OCI-LY1 (cell line): ENCODE data around the gene SIX5.

ENCODE experiments used
- H2AFZ ChIP-seq: fragments of 200-600 bp; sonication (generic), shearing (Covaris generic); 2 replicates; pipeline ENCODE4 v1.6.0; 2014; ENCODE audit warnings: antibody characterized with exemption, mild to moderate bottlenecking, low read length
- H3F3A ChIP-seq: fragments of 200-600 bp; sonication (generic), shearing (Covaris generic); 2 replicates; pipeline ENCODE4 v1.6.0; 2014; ENCODE audit warnings: mild to moderate bottlenecking, antibody characterized with exemption, low read length, moderate library complexity; ENCODE audit not compliant: insufficient read depth
- H3K27ac ChIP-seq: fragments of 200-600 bp; sonication (generic); 2 replicates; pipeline ENCODE4 v1.5.1; 2014; ENCODE audit warnings: low read length, mixed run types, mild to moderate bottlenecking, low read depth; ENCODE audit not compliant: poor library complexity, severe bottlenecking
- H3K27me3 ChIP-seq: fragments of 200-600 bp; sonication (generic); 2 replicates; pipeline ENCODE4 v1.6.0; 2014; ENCODE audit warnings: antibody characterized with exemption, mild to moderate bottlenecking, low read length, moderate library complexity; ENCODE audit not compliant: insufficient read depth
- H3K36me3 ChIP-seq: fragments of 200-600 bp; sonication (generic); 2 replicates; pipeline ENCODE4 v1.6.1; 2014; ENCODE audit warnings: mild to moderate bottlenecking, antibody characterized with exemption, low read length, moderate library complexity, mixed read lengths; ENCODE audit not compliant: insufficient read depth
- H3K4me1 ChIP-seq: fragments of 200-600 bp; sonication (generic); 2 replicates; pipeline ENCODE4 v1.5.1; 2014; ENCODE audit warnings: mild to moderate bottlenecking, low read length, moderate library complexity; ENCODE audit not compliant: insufficient read depth, severe bottlenecking
- H3K4me2 ChIP-seq: fragments of 200-600 bp; sonication (generic), shearing (Covaris generic); 2 replicates; pipeline ENCODE4 v1.6.1; 2014; ENCODE audit warnings: low read length
- H3K4me3 ChIP-seq: fragments of 200-600 bp; sonication (generic); 2 replicates; pipeline ENCODE4 v1.5.1; 2014; ENCODE audit warnings: low read length, low read depth, mild to moderate bottlenecking, mixed read lengths; ENCODE audit not compliant: poor library complexity, severe bottlenecking
- H3K79me2 ChIP-seq: fragments of 200-600 bp; shearing (Covaris generic); 2 replicates; pipeline ENCODE4 v1.6.1; 2016; ENCODE audit warnings: mixed run types, low read length, mixed read lengths; ENCODE audit not compliant: insufficient read depth
- H3K9ac ChIP-seq: fragments of 200-600 bp; sonication (generic), shearing (Covaris generic); 2 replicates; pipeline ENCODE4 v1.6.1; 2014; ENCODE audit warnings: mild to moderate bottlenecking, low read length, mixed read lengths
- H3K9me2 ChIP-seq: fragments of 200-600 bp; sonication (generic), shearing (Covaris generic); 2 replicates; pipeline ENCODE4 v1.6.1; 2014; ENCODE audit warnings: low read depth, mild to moderate bottlenecking, low read length, mixed read lengths
- H3K9me3 ChIP-seq: fragments of 200-600 bp; shearing (Covaris generic); 2 replicates; pipeline ENCODE4 v1.6.1; 2014; ENCODE audit warnings: low read length, mixed read lengths
- H4K20me1 ChIP-seq: fragments of 200-600 bp; sonication (generic), shearing (Covaris generic); 2 replicates; pipeline ENCODE4 v1.6.0; 2016; ENCODE audit warnings: mild to moderate bottlenecking, low read length; ENCODE audit not compliant: insufficient read depth
- CTCF ChIP-seq: fragments of 200-600 bp; sonication (generic), shearing (Covaris generic); IDR thresholded peaks from 2 replicates; pipeline ENCODE4 v1.5.1; 2017; ENCODE audit warnings: mild to moderate bottlenecking, antibody characterized with exemption, low read length, moderate library complexity, mixed read lengths
- EZH2 ChIP-seq: fragments of 200-600 bp; sonication (generic), shearing (Covaris generic); IDR thresholded peaks from 2 replicates; pipeline ENCODE4 v1.8.0; 2017; ENCODE audit warnings: borderline replicate concordance, mixed run types, mild to moderate bottlenecking, antibody characterized with exemption, low read length, moderate library complexity, mixed read lengths

Gene SIX5

GRCh38 chr19:45805719-45806118, 36.7 kb upstream of the SIX5 start:
- no peaks in the 10 kb centered on the region; the same call in 1 of the 2 replicates for H3F3A ChIP-seq
- no peak overlapping the region for H3K4me2 ChIP-seq
- H3K4me3 ChIP-seq: no peak overlapping the region
- no peak overlapping the region for H2AFZ ChIP-seq
- H3K9me3 ChIP-seq: no peaks in the 10 kb centered on the region
- H3K36me3 ChIP-seq: no peaks in the 10 kb centered on the region
- no peak overlapping the region for H3K27ac ChIP-seq
- no peak for TF ChIP-seq EZH2
- no peak for TF ChIP-seq CTCF
- H3K9ac ChIP-seq: no peak overlapping the region
- peaks cover 14% of the 10 kb centered on the region for H3K4me1 ChIP-seq
- H3K79me2 ChIP-seq: no peaks in the 10 kb centered on the region
- H3K27me3 ChIP-seq: no peaks in the 10 kb centered on the region
- H3K9me2 ChIP-seq: no peaks in the 10 kb centered on the region
- no peaks in the 10 kb centered on the region for H4K20me1 ChIP-seq

- H3K79me2 ChIP-seq: no peaks in the 10 kb centered on the region
- no peak overlapping the region for H3K9ac ChIP-seq
- no peaks in the 10 kb centered on the region for H4K20me1 ChIP-seq
- H3K4me1 ChIP-seq: peaks cover 19% of the 10 kb centered on the region
- no peak overlapping the region for H3K4me2 ChIP-seq
- H3K9me2 ChIP-seq: no peaks in the 10 kb centered on the region
- H3K27me3 ChIP-seq: no peaks in the 10 kb centered on the region
- H3K36me3 ChIP-seq: no peaks in the 10 kb centered on the region
- no peak overlapping the region for H2AFZ ChIP-seq
- no peak overlapping the region for H3K27ac ChIP-seq
- H3K9me3 ChIP-seq: no peaks in the 10 kb centered on the region
- no peak overlapping the region for H3K4me3 ChIP-seq
- H3F3A ChIP-seq: no peaks in the 10 kb centered on the region; the same call in 1 of the 2 replicates
- no peak for TF ChIP-seq EZH2
- TF ChIP-seq CTCF: no peak
Measured at GRCh38 chr19:45804959-45805230, 35.8 kb upstream of the SIX5 start.

DNA sequence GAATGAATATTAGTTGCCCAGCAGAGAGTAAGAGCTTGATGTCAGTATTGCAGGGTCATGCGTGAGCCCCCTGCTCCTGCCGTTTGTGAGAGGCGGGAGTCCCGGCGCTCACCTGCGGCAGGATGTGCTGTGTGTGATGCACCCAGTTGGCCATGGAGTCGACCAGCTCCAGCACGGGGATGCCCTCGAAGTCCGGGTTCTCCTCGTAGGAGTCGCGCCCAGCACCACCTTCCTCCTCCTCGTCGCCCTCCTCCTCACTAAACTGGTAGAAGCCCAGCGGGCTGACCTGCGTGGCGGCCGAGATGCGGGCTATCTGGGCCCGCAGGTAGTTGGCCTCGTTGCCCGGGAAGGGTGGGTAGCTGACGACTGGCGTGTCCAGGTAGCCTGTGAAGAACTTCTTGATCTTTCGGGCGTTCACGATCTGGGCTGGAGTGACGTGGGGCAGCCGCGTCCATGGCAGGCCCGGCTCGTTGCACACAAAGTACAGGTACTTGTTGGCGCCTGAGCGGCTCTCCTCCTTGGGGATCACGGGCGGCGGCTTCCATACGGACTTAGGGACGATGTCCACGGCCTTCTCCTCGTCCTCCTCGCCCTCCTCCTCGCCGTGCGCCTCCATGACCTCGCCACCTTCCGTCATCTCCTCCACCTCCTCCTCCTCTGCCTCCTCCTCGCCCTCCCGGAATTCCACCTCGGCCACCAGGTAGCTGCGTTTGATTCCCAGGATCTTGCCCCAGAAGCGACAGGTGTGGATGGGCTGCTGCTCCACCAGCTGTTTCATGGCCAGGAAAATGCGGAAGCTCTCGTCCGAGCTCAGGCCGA, 35.3 kb upstream of the SIX5 start:
- Histone ChIP-seq H3K4me2 (no peak overlapping the region), H2AFZ (no peak overlapping the region), H4K20me1 (no peaks in the 10 kb centered on the region), H3K9me2 (no peaks in the 10 kb centered on the region), H3K4me1 (peaks cover 19% of the 10 kb centered on the region), H3K9me3 (no peaks in the 10 kb centered on the region), H3K27me3 (no peaks in the 10 kb centered on the region), H3K9ac (no peak overlapping the region), H3K79me2 (no peaks in the 10 kb centered on the region), H3F3A (no peaks in the 10 kb centered on the region; the same call in 1 of the 2 replicates), H3K27ac (no peak overlapping the region), H3K4me3 (no peak overlapping the region), H3K36me3 (no peaks in the 10 kb centered on the region)
- no peak for TF ChIP-seq CTCF
- no peak for TF ChIP-seq EZH2
